NT2/D1 (cell line): Measurements from ENCODE around the gene ANKRD40CL.

Source experiments
- SUZ12 ChIP-seq: IDR thresholded peaks from 2 replicates; pipeline ENCODE4 v1.6.1; 2011; ENCODE audit not compliant: insufficient read length, insufficient read depth; ENCODE audit errors: extremely low read depth
- YY1 ChIP-seq: IDR thresholded peaks from 2 replicates; pipeline ENCODE4 v1.6.1; 2011; ENCODE audit not compliant: insufficient read length, insufficient read depth
- ZNF274 ChIP-seq: IDR thresholded peaks from 2 replicates; pipeline ENCODE4 v1.6.1; 2011; ENCODE audit warnings: mild to moderate bottlenecking, low read depth, low read length

GRCh38 chr17:50783193-50783660 lies 15.9 kb upstream of the ANKRD40CL start:
- TF ChIP-seq YY1 (no peak), SUZ12 (no peak), ZNF274 (no peak)
